ENCODE results near the gene C2orf76.

DNA sequence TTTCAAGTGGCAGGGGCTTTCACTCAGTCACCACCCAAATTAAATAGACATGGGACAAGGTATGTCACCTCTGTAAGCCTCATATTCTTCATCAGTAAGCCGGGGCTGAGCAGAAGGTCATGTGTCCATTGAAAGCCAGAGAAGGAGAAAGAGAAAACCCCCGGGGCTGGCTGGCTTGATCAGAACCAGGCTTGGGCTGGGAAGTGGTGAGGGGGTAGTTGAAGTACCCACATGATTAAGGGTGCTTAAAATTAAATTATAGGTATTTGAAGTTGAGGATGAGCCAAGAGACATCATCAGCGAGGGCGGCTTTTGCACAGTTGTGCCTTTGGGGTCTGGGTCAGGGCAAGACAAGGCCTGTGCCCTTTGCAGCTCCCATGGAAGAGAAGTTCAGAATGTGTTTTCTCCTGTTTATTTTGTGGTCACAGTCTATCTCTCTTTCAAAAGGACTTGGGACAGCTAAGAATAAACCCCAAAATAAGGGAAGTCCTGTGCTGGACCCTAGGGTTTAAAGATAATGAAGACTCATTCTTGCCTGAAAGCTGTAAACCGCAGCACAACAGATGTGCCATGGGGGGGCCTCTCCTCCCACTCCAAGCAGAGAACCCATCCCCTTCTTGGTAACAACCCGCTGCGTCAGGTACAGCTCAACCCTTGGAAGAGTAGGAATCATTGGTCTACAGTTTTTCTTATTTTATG, 10.8 kb upstream of the C2orf76 start:
- TF ChIP-seq, protein P1, sequence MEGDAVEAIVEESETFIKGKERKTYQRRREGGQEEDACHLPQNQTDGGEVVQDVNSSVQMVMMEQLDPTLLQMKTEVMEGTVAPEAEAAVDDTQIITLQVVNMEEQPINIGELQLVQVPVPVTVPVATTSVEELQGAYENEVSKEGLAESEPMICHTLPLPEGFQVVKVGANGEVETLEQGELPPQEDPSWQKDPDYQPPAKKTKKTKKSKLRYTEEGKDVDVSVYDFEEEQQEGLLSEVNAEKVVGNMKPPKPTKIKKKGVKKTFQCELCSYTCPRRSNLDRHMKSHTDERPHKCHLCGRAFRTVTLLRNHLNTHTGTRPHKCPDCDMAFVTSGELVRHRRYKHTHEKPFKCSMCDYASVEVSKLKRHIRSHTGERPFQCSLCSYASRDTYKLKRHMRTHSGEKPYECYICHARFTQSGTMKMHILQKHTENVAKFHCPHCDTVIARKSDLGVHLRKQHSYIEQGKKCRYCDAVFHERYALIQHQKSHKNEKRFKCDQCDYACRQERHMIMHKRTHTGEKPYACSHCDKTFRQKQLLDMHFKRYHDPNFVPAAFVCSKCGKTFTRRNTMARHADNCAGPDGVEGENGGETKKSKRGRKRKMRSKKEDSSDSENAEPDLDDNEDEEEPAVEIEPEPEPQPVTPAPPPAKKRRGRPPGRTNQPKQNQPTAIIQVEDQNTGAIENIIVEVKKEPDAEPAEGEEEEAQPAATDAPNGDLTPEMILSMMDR (IDR thresholded peaks at IDR 0.05) = no peak
- TF ChIP-seq POLR2AphosphoS5 (IDR thresholded peaks at IDR 0.05) = no peak
- no peak for TF ChIP-seq POLR2A (IDR thresholded peaks at IDR 0.05)
